Esophagus squamous epithelium (tissue), 4 donors: ENCODE results near the gene ZC3H10.

ENCODE experiments used
- CTCF ChIP-seq, 6 experiments: fragments of 450-650 bp in 4 of 6; fragments of 200-600 bp in 2 of 6; sonication (generic) in 2 of 6; IDR thresholded peaks; one replicate each; pipeline ENCODE4 v1.5.1; 2016 to 2019; ENCODE audit warnings: antibody characterized with exemption in 6 of 6, mild to moderate bottlenecking in 4 of 6, moderate library complexity in 4 of 6
- POLR2A ChIP-seq, 4 donors: fragments of 450-650 bp; IDR thresholded peaks; one replicate each; pipeline ENCODE4 v1.6.1; 2017; ENCODE audit warnings: antibody characterized with exemption in 4 of 4, mild to moderate bottlenecking in 4 of 4, moderate library complexity in 3 of 4

DNA sequence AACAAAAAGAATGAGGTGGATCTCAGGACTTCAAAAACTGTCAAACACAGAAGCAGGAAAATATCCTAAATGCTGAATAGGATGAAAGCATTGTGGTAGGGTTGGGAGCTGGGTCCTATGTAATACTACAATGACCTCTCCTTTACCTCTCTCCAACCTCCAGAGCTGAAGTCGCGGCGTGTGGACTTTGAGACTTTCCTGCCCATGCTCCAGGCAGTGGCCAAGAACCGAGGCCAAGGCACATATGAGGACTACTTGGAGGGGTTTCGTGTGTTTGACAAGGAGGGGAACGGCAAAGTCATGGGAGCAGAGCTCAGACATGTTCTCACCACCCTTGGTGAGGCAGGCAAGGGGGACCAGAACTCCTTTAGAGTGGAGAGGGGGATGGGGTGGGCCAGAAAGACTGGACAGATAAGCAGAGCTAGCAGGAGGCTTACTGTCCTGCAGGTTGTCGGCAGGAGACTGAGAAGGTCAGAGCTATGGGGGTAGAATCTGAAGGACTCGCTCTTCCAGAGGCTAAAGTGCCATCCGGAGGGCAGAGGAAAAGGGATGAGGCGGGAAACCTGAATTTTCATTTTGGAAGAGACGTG, 37.3 kb downstream of the ZC3H10 start:
- TF ChIP-seq CTCF (IDR thresholded peaks at IDR 0.05) (no peak), POLR2A (IDR thresholded peaks at IDR 0.05) (no peak)
